Measurements from ENCODE around the gene TMEM190.
"Not testable (repeated sequence)": the region's sequence is repeated elsewhere in the genome, so short reads cannot be mapped to it uniquely, and the experiment has no call there.

Gene TMEM190

GRCh38 chr19:55376241-55376933 is at the start of gene TMEM190:
Gene TMEM190, plus strand, starts transcription at chr19:55376826. Its CDS starts 28 bp downstream, at chr19:55376854.
- no peak for DNase-seq (ENCODE audit: low read depth)

GRCh38 chr19:55328774-55329318 is 47.8 kb upstream of the TMEM190 start:
- DNase-seq (ENCODE audit: low read depth) = not testable (repeated sequence)

DNA sequence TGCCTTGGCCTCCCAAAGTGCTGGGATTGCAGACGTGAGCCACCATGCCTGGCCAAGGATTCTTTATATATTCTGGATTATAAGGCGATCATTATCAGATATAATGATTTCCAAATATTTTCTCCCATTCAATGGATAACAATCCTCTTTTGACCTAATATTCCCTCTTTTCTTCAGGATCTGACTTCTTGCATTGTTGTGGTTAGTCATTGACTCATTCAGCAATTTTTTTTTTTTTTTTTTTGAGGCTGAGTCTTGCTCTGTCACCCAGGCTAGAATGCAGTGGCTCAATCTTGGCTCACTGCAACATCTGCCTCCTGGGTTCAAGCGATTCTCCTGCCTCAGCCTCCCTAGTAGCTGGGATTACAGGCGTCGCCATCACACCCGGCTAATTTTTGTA is 46.8 kb upstream of the TMEM190 start:
- DNase-seq (ENCODE audit: low read depth) = not testable (repeated sequence)

- no peak for DNase-seq (ENCODE audit: low read depth)
These were observed 42.8 kb upstream of the TMEM190 start for GRCh38 chr19:55333870-55334269.

GRCh38 chr19:55336101-55336500 is 40.5 kb upstream of the TMEM190 start:
- DNase-seq (ENCODE audit: low read depth) = no peak

DNA sequence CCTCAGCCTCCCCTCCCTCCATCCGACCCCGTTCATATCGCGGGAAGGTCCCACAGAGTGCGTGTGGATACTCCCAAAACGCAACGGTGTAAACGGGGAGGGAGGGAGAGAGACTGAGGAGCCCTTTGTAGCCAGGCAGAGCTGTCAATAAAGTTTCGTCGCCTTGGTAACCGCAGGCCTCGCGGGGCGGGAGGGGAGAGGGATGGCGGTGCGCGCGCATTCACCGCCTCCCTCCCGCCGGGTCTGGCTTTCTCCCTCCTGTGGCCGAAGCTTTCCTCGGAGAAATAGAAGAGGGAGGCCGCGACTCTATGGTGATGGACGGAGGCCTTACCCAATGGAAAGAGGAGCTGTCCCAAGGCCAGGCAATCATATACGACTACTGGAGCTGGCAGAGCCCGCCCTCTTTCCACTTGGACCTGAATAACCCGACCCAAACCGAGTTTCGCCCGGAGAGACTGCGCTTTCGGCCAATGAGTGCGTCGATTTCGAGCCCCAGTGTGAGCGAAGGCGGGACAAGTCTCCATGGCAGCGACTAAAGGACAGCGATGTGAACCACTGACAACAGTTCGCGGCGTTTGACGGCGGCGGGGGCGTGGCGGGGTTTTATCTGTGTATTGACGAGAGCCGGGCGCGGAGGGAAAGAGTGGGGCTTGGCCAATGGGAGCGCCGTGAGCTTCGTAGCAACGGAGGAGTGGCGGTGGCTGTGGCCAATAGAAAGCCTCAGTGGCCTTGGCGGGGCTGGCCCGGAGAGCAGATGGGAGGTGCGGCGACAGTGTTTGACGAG is 37.3 kb upstream of the TMEM190 start, which contains the start of gene KMT5C:
Gene KMT5C (plus strand): TSS at position 772 of the 784 bp plus-strand sequence. CDS start 2,061 bp downstream, outside the sequence.
- DNase-seq (ENCODE audit: low read depth) = peak; percentile 100

GRCh38 chr19:55339889-55340783 is 36.5 kb upstream of the TMEM190 start:
- no peak for DNase-seq (ENCODE audit: low read depth)

DNA sequence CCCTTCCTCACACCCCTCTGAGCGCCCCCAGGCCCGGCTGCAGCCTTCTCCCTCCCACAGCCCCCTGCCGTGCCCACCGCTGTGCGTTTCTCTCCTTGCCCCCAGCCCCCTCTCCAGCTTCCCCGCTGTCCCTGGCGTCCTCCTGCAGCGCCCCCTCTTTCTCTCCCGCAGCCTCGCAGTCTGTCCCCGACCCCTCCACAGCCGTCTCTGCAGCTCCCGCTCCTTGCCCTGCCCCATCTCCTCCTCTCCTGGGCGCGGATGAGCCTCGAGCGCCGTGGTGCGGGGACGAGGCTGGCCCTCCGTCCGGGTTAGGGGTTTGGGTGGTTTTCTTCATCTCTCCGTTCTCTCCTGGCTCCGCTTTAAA is 35.9 kb upstream of the TMEM190 start:
- DNase-seq (ENCODE audit: low read depth) = no peak

DNA sequence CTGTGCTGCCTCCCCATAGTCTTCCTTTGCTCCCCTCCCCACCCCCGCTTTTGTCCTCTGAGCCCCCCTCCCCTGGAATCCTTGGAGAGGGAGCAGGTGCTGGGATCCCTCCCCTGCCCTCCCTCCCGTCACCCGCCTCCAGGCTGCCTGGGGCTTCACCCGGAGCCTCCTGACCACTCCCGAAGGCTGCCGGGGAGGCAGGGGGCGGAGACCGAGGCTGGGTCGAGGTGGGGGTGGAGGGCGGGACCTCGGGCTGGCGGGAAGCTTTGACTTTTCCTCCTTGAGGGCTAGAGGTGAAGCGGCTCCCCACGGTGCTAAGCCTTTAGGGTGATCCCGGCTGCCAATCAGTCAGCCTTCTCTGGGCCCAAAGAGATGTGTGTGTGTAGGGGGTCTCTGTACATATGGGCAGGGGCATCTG is 35.4 kb upstream of the TMEM190 start:
- DNase-seq (ENCODE audit: low read depth) = no peak

- DNase-seq (ENCODE audit: low read depth) = no peak
These were observed 34.8 kb upstream of the TMEM190 start for GRCh38 chr19:55341595-55342531.

DNA sequence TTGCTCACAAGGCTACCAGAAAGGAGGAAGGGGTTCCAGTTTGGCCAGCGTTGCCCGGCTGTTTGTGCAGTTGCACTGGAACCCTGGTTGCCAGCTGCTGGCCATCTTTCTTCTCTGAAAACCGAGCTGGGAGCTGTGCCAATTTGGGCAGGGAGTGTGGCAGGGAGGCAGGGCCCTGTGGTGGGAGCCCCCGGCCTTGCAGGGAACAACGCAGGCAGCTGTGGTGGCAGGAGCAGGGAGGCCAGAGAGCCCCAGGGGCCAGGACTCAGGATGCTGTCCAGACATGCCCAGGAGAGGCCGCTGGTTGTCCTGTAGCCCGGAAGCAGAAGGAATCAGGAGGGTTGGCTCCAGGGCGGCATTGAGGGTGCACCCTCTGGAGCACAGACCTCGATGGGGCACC is 32.2 kb upstream of the TMEM190 start:
- DNase-seq (ENCODE audit: low read depth) = no peak

GRCh38 chr19:55345101-55345817 is 31.4 kb upstream of the TMEM190 start:
- no peak for DNase-seq (ENCODE audit: low read depth)

DNA sequence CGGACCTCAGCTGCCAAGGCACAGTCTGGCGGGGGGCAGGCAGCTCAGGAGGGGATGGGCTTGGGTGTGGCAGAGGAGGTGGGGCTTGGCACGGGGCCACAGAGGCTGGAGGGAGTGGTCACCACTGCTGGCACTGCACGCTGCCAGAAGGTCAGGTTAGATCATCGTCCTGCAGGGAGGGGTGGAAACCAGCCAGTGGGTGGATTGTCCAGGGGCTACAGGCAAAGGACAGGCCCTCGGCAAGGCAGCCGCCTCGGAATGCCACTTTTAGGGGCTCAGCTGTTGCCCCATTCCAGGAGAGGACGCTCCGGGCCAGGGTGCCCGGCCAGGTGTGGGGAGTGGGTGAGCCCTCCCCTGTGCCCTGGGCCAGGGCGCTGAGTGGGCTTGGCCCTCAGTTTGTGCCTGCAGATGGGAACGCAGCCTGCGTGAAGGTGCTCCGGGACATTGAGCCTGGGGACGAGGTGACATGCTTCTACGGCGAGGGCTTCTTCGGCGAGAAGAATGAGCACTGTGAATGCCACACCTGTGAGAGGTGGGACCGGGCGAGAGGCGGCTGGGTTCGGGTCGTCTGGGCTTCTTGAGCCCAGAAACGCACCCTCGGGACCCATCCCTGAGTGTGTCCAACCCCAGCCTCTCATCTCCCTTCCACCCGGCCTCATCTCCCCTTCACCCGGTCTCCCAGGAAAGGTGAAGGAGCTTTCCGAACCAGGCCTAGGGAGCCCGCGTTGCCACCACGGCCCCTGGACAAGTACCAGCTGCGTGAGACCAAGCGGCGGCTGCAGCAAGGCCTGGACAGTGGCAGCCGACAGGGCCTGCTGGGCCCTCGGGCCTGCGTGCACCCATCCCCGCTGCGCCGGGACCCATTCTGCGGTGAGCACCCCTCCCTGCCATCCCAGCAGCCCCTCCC is 30.6 kb upstream of the TMEM190 start:
- peak; percentile 70 for DNase-seq (ENCODE audit: low read depth)

- no peak for DNase-seq (ENCODE audit: low read depth)
These were observed 29.7 kb upstream of the TMEM190 start for GRCh38 chr19:55346725-55347441.

GRCh38 chr19:55347442-55348009 is 29.1 kb upstream of the TMEM190 start:
- DNase-seq (ENCODE audit: low read depth) = no peak

GRCh38 chr19:55348317-55349034 is 28.1 kb upstream of the TMEM190 start:
- DNase-seq (ENCODE audit: low read depth) = no peak

- no peak for DNase-seq (ENCODE audit: low read depth)
These were observed 25.9 kb upstream of the TMEM190 start for GRCh38 chr19:55350620-55351315.

Measured in fibroblast of the conjunctiva (primary cell).